PC-3 (cell line): ENCODE measurements around the gene STX1A.

Source experiments
- CTCF ChIP-seq: fragments of 300-600 bp; sonication (generic); conservative IDR thresholded peaks from 2 replicates; pipeline ENCODE4 v1.5.1; 2017; ENCODE audit warnings: antibody characterized with exemption, low read depth, mild to moderate bottlenecking, low read length
- EZH2phosphoT487 ChIP-seq: fragments of 300-600 bp; sonication (generic); IDR thresholded peaks from 2 replicates; pipeline ENCODE4 v1.6.1; 2018; ENCODE audit warnings: mild to moderate bottlenecking, antibody characterized with exemption, low read length, borderline replicate concordance

GRCh38 chr7:73736885-73737284, 17.4 kb upstream of the STX1A start:
- TF ChIP-seq CTCF: no peak
- TF ChIP-seq EZH2phosphoT487: no peak
